A204.1 (cell line): ENCODE measurements around the gene COA1.
"Not testable (repeated sequence)": the region's sequence is repeated elsewhere in the genome, so short reads cannot be mapped to it uniquely, and the experiment has no call there.

Experiments used
- FAIRE-seq: peaks from 2 replicates; lab custom pipeline; 2012; peaks lifted over from hg19 to GRCh38; lab: Jason Lieb, UNC

Gene COA1, protein sequence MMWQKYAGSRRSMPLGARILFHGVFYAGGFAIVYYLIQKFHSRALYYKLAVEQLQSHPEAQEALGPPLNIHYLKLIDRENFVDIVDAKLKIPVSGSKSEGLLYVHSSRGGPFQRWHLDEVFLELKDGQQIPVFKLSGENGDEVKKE

DNA sequence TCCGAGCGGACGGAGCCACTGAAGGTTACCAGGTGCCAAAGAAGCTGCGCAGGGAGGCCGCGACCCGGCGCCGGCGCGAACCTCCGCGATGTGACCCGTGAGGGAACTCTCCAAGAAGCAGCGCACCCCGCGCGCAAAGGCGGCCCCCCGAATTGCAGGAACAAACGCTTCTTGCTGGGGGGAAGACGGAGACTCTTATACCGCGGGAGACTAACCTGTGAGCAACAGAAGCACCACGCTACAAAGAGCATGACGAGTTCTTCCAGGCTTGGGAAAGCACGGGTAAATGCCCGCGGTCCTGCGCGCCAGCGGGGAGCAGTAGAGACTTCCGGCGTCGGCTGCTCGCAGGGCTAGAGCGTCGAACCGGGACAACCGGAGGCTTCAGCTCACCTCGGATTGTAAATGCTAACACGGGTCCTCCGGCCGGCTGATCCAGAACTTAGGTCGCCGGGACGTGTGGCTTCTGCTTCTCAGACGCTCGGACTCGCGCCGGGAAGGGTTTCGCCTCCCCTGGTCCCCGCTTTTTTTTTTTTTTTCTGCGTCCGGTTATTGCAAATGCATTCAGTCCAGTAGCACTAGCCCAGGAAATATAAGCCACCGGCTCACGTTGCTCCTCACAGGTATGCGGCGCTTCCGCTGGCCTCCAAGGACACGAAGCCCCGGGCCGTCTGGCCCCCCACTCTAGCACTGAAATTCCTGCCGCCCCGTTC is at the start of gene COA1:
TSS of gene COA1 (minus strand) at position 310 of the 710 bp plus-strand sequence. CDS start 80,909 bp downstream, outside the sequence.
- no peak for FAIRE-seq

DNA sequence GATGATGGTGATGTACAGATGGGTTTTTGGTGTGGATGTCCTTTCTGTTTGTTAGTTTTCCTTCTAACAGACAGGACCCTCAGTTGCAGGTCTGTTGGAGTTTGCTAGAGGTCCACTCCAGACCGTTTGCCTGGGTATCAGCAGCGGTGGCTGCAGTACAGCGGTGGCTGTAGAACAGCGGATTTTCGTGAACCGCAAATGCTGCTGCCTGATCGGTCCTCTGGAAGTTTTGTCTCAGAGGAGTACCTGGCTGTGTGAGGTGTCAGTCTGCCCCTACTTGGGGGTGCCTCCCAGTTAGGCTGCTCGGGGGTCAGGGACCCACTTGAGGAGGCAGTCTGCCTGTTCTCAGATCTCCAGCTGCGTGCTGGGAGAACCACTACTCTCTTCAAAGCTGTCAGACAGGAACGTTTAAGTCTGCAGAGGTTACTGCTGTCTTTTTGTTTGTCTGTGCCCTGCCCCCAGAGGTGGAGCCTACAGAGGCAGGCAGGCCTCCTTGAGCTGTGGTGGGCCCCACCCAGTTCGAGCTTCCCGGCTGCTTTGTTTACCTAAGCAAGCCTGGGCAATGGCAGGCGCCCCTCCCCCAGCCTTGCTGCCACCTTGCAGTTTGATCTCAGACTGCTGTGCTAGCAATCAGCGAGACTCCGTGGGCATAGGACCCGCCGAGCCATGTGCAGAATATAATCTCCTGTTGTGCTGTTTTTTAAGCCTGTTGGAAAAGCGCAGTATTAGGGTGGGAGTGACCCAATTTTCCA is 49.1 kb upstream of the COA1 start:
- FAIRE-seq, result not testable (repeated sequence)

DNA sequence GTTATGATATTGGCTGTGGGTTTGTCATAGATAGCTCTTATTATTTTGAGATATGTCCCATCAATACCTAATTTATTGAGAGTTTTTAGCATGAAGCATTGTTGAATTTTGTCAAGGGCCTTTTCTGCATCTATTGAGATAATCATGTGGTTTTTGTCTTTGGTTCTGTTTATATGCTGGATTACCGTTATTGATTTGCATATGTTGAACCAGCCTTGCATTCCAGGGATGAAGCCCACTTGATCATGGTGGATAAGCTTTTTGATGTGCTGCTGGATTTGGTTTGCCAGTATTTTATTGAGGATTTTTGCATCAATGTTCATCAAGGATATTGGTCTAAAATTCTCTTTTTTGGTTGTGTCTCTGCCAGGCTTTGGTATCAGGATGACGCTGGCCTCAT is 45.9 kb upstream of the COA1 start:
- not testable (repeated sequence) for FAIRE-seq

DNA sequence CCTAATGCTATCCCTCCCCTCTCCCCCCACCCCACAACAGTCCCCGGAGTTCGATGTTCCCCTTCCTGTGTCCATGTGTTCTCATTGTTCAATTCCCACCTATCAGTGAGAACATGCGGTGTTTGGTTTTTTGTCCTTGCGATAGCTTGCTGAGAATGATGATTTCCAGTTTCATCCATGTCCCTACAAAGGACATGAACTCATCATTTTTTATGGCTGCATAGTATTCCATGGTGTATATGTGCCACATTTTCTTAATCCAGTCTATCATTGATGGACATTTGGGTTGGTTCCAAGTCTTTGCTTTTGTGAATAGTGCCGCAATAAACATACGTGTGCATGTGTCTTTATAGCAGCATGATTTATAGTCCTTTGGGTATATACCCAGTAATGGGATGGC is 43.9 kb upstream of the COA1 start:
- FAIRE-seq, result not testable (repeated sequence)

DNA sequence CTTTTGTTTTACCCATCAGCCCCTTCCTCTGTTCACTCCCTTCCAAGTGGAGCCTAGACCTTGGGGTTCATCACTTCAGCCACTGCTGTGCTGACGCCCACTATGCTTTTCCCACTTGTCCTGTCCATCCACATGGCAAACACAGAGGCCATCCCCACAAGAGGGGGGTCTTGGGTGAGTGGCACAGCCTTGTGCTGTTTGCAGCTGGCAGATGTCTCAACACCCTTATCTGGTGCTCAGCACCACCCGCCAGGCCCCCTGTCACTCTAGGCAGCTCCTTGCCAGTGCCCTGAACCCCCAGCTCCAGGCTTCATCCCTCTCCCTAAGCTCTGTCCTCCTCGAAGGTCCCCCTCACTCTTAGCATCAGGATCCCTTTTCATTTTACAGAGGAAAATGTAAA is 42.2 kb upstream of the COA1 start:
- FAIRE-seq, result no peak

DNA sequence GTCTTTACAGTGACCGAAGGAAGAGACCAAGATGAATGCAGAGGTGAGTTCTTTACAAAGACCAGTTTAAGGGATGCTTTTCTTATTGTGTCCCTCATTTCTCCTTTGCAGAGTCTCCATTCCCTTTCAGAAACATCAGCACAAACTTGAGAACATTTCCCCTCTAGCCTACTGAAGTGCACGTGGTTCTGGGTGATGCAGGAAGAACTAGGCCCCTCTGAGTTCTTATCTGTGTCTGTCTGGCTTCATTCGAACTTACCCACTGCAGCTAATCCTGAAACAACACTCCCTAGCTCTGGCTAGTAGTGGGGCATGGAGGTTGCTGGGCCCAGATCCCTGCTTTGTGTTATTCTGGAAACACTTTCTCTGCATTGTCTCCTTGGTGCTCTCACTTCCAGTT is 41.8 kb upstream of the COA1 start:
- FAIRE-seq, result no peak

DNA sequence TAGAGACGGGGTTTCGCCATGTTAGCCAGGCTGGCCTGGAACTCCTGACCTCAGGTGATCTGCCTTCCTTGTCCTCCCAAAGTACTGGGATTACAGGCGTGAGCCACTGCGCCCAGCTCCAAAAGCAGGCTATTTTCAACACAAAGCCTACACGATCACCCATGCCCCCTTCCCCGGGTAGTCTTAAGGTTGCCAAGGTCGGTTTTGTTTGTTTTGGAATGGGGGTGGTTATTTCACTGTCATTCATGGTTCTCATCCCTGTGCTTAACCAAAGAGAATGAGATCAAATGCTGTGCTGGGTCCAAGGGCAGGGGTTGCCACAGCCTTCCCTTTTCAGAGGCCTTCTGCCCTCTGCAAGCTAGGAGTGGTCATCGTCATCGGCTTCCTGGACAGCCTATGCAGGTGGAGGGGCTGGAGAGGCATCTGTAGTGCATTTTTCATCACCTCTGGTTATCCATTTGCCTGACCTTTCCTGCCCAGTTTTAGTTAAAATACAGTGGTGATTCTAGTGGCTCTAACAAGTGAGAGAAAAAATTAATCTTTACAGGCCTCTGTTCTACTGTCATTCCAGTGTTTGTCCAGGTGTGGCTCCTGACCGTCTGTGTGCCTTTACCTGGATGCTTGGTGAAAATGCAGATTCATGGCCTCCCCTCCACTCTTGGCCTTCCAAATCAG is 40.6 kb upstream of the COA1 start:
- FAIRE-seq, result no peak

DNA sequence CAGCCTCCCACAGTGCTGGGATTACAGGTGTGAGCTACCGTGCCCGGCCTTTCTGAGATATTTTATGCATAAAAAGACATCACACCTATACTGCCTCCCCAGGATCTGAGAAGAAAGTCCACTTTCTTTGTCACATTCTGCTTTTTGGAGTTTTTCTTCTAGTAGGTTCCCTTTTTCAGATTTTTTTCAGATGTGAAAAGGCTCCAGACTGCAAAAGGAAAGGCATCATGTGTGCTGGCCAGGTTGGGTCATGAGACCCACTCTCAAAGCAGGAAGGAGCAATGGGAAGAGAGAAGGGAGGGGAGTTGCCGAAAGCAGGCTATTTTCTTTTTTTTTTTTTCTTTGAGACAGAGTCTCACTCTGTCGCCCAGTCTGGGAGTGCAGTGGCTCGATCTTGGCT is 40.0 kb upstream of the COA1 start:
- no peak for FAIRE-seq

DNA sequence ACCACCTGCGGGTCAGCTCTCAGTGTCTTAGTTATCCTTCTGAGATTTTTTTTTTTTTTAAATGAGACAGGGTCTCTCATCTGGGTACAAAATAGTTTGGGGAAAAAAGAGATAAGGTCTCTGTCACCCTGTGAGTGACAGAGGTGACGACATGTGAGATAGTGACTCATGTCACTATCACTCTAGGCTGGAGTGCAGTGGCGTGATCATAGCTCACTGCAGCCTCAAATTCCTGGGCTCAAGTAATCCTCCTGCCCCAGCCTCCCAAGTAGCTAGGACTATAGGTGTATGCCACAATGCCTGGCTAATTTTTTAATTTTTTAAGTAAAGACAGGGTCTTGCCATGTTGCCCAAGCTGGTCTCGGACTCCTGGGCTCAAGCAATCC is 39.6 kb upstream of the COA1 start:
- no peak for FAIRE-seq

DNA sequence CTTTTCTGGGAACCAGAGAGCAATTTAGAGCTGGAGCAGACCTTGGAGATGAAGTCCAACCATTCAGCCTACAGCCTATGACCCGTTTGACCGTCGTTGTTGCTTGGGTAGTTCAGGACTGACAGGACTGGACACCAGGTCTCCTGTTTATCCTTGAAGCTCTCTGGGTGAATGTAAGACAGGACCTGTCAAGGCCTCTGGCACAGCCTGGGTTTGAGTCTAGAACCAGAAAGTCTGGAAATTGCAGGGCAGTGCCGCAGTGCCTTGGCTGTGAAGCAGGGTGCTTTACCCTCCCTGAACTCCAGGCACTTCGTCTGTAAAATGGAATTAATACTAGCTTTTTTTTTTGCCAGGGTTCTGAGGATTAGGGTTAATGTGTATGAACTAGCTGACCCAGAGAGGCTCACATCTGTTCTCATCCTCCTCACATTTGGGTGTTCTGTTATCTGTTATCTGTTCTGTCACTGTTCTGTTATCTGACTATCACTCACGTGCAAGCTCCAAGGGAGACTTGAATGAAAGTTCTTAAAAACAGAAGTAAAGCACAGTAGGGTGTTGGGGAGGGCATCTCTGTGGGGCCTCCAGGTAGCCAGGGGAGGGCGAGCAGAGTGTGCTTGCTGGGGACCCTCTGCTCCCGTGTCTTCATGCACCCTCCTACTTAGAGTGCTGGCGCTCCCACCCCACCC is 39.0 kb upstream of the COA1 start:
- no peak for FAIRE-seq

DNA sequence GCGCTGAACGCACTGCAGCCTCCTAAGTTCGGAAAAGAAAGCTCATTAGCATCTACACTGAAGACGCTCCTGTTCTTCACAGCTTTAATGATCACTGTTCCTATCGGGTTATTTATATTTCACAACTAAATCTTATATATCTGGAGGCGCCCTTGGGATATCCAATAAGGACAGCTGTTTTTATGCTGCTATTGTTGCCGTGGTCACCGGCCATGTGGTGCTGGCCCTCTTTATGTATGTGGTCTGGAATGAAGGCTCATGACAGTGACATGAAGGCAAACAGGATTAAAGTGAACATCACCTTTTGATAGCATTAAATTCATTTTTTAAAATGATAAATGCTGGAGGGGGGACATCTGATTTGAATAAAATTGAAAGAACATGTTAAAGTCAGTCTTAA is 38.0 kb upstream of the COA1 start:
- FAIRE-seq, result no peak

DNA sequence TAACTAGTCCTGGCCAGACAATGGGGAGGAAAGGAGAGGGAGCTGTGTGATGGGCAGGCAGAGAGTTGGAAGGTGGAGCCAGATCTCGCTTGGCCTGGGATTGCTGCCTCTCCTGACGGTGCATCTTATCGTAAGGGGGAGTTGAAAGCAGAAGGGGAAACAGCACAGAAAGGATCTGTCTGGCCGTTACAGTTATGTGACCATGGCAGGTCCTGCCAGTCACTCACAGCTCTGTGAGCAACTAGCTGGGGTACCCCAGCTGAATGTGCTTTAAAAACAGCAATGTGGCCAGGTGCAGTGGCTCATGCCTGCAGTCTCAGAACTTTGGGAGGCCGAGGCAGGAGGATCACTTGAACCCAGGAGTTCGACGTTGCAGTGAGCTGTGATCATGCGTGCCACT is 37.2 kb upstream of the COA1 start:
- FAIRE-seq, result no peak

DNA sequence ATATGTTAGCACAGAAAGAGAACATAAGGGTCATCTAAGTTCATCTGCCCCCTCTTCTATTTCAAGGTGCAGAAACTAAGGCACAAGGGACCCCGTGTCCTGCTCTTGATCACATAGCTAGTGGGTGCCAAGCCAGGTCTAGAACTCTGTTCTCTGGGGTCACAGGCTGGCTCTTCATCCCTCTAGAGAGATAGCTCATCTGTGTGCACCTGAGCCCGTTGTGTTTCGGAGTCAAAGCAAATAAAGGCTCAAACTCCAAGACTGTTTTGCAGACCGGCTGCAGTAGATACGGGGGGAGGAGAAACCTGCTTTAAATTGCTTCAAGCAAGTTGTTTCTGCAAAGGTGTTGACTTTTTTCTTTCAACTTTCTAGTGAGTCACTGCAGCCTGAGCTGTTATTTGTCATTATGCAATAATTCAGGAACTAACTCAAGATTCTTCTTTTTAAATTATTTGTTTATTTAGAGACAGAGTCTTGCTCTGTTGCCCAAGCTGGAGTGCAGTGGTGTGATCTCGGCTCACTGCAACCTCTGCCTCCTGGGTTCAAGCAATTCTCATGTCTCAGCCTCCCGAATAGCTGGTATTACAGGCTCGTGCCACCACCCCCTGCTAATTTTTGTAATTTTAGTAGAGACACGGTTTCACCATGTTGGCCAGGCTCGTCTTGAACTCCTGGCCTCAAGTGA is 35.6 kb upstream of the COA1 start:
- FAIRE-seq, result no peak

DNA sequence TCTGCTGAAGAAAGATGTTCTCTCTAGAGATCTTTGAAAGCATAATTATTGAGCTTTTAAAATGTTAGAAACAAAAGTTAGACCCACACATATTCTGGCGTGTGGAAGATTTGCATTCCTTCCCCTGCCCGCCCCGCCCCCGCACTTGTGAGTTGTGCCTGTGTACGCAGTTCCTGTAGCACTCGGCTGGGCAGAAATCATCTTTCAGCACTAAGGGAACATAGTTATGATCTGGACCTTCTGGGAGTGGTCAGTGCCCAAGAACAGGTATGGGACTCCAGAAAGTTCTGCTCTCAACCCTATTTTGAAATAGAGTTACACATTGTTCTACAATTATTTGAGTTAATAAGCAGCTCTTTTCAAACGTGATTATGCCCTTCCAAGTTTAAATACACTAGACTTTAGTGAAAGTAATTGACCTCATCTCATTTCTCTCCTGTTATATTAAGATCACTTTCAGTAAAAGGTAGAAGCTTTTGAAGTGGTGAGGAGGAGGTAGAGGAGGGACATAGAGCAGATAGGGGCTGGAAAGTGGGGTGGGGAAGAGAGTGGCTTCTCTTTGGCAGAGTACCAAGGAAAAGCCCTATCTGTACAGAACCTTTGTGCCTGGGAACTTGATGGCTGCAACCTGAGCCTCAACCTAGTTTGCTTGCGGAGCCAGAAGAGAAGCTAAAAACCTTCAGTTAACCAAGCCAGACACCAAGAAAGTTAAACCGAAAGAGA is 34.9 kb upstream of the COA1 start:
- no peak for FAIRE-seq

DNA sequence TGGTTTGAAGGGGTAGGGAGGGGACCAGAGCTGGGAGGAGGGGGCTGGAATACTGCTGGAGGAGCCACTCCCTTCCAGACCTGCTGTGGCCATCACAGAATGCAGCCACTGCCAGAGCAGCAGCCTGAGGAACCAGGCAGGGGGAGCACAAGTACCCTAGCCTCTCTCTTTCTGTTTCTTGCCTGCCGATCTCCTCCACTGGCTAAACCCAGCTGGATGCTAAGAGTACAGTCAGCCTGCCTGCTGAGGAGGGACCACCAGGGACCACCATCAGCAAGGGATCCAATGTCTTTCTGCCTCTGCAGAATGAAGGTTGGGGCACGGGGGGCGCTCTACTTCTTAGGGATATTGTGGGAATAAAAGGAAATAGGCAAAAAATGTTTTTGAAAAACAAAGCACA is 33.9 kb upstream of the COA1 start:
- FAIRE-seq, result no peak

DNA sequence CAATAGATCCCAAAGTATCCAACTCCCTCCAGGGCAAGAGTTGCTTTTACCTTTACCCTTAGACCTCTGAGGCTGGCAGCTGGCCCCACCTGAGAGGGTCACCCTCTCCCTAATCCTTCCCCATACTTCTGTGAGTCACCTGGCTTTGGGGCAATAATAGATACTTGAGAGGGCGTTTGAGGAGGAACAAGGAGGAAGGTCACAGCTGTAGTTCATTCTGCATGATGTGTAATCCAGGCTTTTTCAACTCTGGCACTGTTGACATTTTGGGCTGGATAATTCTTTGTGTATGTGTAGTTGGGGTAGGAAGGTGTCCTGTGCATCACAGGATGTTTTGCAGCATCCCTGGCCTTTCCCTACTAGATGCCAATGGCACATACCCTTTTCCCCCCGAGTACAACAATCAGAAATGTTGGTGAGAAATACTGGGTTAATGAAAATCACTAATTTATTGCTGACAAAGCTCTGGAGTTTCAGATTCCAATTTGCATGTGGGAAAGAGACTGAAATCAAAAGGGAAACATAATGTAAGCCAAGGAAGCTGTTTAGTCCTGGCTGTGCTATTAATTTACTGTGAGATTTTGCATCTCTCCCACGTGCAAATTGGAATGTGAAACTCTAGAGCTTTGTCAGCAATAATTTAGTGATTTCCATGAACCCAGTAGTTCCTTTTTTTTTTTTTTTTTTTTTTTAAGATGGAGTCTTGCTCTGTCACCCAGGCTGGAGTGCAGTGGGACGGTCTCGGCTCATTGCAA is 32.8 kb upstream of the COA1 start:
- no peak for FAIRE-seq

DNA sequence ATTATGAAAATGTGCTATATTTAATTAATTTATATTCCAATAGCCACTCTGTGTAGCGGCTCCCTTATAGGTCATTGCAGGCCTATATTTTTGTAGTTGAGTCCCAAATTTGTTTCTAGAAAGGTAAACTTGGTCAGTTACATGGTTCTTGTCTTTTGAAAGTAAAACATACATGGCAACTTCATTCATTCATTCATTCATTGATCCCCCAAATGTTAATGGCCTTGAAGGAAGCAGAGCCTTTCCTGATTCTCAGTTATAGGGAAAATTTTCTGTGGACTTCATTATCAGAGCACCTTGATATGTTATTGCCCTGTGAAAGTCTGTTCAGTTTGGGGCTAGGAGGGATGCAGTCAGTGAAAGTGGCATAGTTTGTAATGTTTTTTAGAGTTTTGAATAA is 32.1 kb upstream of the COA1 start:
- FAIRE-seq, result no peak

DNA sequence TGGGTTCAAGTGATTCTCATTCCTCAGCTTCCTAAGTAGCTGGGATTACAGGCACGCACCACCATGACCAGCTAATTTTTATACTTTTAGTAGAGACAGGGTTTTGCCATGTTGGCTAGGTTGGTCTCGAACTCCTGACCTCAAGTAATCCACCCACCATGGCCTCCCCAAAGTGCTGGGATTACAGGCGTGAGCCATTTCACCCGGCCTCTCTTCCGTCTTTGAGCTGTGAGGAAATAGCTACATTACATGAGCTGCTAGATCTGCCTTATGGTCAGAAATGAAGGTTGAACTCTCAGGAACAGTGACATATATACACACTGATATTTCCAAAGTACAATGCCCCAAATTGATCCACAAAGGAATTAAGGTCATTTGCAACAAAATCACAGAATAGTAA is 31.5 kb upstream of the COA1 start:
- no peak for FAIRE-seq

DNA sequence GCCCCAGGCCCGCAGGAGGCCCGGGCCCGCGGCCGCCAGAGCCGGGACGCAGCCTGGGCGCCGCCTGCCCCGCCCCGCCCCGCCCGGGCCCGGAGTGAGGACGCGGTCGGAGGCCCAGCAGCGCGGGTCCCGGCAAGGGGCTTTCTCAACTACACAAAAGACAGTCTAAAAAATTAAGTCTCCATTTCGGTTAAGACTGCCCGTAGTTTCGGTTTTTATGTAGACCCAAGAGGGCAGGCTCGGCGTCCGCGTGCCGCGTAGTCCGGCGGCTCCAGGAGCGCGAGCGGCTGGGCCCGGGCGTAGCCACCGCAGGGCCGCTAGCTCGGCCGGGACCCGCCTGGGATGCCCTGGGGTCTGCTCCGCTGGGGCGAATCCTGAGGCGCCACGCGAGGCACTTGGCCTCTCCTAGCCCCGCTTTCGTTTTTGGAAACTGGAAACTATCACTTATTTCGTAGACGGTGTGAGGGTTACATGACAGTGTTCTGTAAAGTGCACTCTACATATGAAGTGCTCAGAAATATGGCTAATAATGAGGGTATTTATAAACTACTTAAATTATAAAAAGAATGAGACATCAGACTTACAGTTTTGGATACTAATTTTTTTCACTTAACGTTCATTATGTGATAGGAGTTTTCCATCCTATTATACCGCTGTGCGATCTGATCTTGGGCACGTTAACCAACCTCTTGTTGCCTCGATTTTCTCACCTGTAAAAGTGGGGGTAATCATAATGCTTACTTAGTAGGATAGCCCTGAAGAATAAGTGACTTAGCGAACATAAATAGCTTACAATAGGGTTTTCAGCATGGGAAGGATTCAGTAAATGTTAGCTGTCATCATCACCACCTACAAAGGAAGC is 29.7 kb upstream of the COA1 start:
- no peak for FAIRE-seq
